GM23338 (cell line): ENCODE data around the gene NSRP1.

Experiments
- CREB1 ChIP-seq: fragments of 250-450 bp; sonication (Bioruptor Pico); IDR thresholded peaks from 2 replicates; pipeline ENCODE4 v1.5.0; 2020; ENCODE audit warnings: low read depth, mild to moderate bottlenecking, moderate library complexity
- CTCF ChIP-seq, 2 experiments: fragments of 200-600 bp in 1 of 2; sonication (generic) in 1 of 2; conservative IDR thresholded peaks; 2 replicates each; pipeline versions ENCODE4 v1.5.1 to v1.6.1; 2016 to 2017; ENCODE audit warnings: antibody characterized with exemption in 2 of 2, low read depth in 2 of 2, mild to moderate bottlenecking in 2 of 2, moderate library complexity in 1 of 2
- ETS1 ChIP-seq: IDR thresholded peaks from 2 replicates; pipeline ENCODE4 v1.6.1; 2016; ENCODE audit warnings: antibody characterized with exemption
- EZH2 ChIP-seq: fragments of 200-600 bp; sonication (generic); IDR thresholded peaks from one replicate; pipeline ENCODE4 v1.8.0; 2017; ENCODE audit warnings: antibody characterized with exemption, mild to moderate bottlenecking, low read depth; ENCODE audit not compliant: unreplicated experiment
- EZH2phosphoT487 ChIP-seq: fragments of 200-600 bp; sonication (generic); IDR thresholded peaks from one replicate; pipeline ENCODE4 v1.8.1; 2018; ENCODE audit warnings: antibody characterized with exemption; ENCODE audit not compliant: unreplicated experiment
- JUNB ChIP-seq: IDR thresholded peaks from one replicate; pipeline ENCODE4 v1.6.1; 2016; ENCODE audit warnings: antibody characterized with exemption; ENCODE audit not compliant: unreplicated experiment
- NANOG ChIP-seq: IDR thresholded peaks from 2 replicates; pipeline ENCODE4 v1.6.1; 2016; ENCODE audit warnings: antibody characterized with exemption, borderline replicate concordance
- POLR2AphosphoS5 ChIP-seq: IDR thresholded peaks from 2 replicates; pipeline ENCODE4 v1.6.1; 2016; ENCODE audit warnings: antibody characterized with exemption, low read depth
- REST ChIP-seq: IDR thresholded peaks from one replicate; pipeline ENCODE4 v1.6.1; 2018; ENCODE audit warnings: antibody characterized with exemption; ENCODE audit not compliant: unreplicated experiment
- STAT1 ChIP-seq: IDR thresholded peaks from one replicate; pipeline ENCODE4 v1.6.1; 2016; ENCODE audit warnings: antibody characterized with exemption; ENCODE audit not compliant: unreplicated experiment
- ZNF114 ChIP-seq: fragments of 250-450 bp; sonication (Bioruptor Pico); IDR thresholded peaks from 2 replicates; pipeline ENCODE4 v1.5.0; 2020; ENCODE audit warnings: mild to moderate bottlenecking, moderate library complexity
- ZNF331 ChIP-seq: fragments of 250-450 bp; sonication (Bioruptor Pico); IDR thresholded peaks from 2 replicates; pipeline ENCODE4 v1.5.0; 2020; ENCODE audit warnings: low read depth, mild to moderate bottlenecking, moderate library complexity

GRCh38 chr17:30068465-30068864 lies 48.2 kb upstream of the NSRP1 start:
- TF ChIP-seq CTCF (conservative IDR thresholded peaks at IDR 0.05; ENCODE audit: low read depth in 2 of 2): no peak
- TF ChIP-seq JUNB: no peak
- TF ChIP-seq EZH2: no peak
- no peak for TF ChIP-seq POLR2AphosphoS5
- TF ChIP-seq EZH2phosphoT487: no peak
- TF ChIP-seq NANOG: no peak
- TF ChIP-seq REST: no peak
- no peak for TF ChIP-seq ZNF331 (CRISPR knock-in tag)
- TF ChIP-seq STAT1: no peak
- TF ChIP-seq ZNF114 (CRISPR knock-in tag): no peak
- no peak for TF ChIP-seq ETS1
- no peak for TF ChIP-seq CREB1 (CRISPR knock-in tag)
